HepG2 (cell line): ENCODE results near the gene RAB1B. TPM values are rescaled to one million over a fixed set of nuclear protein-coding genes. Genes with fewer than 3 reads are reported as not detected.

Experiments
- ADNP ChIP-seq: sonication (generic); formaldehyde crosslinking; IDR thresholded peaks from 2 replicates; pipeline ENCODE4 v1.4.0; 2020; ENCODE audit warnings: missing genetic modification reagents
- ATRX ChIP-seq: sonication (generic); formaldehyde crosslinking; IDR thresholded peaks from 2 replicates; pipeline ENCODE4 v1.4.0; 2020; ENCODE audit warnings: missing genetic modification reagents, borderline replicate concordance
- FOXA3 ChIP-seq: IDR thresholded peaks from 2 replicates; pipeline ENCODE4 v1.6.1; 2016; ENCODE audit warnings: missing genetic modification reagents, missing compliant biosample characterization
- GZF1 ChIP-seq: sonication (generic); formaldehyde crosslinking; IDR thresholded peaks from 2 replicates; pipeline ENCODE4 v1.5.1; 2020; ENCODE audit warnings: mild to moderate bottlenecking, missing genetic modification reagents
- KDM4B ChIP-seq: sonication (generic); formaldehyde crosslinking; IDR thresholded peaks from 2 replicates; pipeline ENCODE4 v1.4.0; 2020; ENCODE audit warnings: missing genetic modification reagents
- KLF9 ChIP-seq: IDR thresholded peaks from 2 replicates; pipeline ENCODE4 v1.6.1; 2016; ENCODE audit warnings: low read depth
- NFE2 ChIP-seq: sonication (generic); formaldehyde crosslinking; IDR thresholded peaks from 2 replicates; pipeline ENCODE4 v1.4.0; 2020; ENCODE audit warnings: missing genetic modification reagents
- NFIB ChIP-seq: sonication (generic); formaldehyde crosslinking; IDR thresholded peaks from 2 replicates; pipeline ENCODE4 v1.9.0; 2021; ENCODE audit warnings: missing genetic modification reagents, mild to moderate bottlenecking, borderline replicate concordance
- RAD51 ChIP-seq: fragments of 450-650 bp; IDR thresholded peaks from 2 replicates; pipeline ENCODE4 v1.6.1; 2016; ENCODE audit warnings: borderline replicate concordance
- RFX1 ChIP-seq: fragments of 450-650 bp; IDR thresholded peaks from 2 replicates; pipeline ENCODE4 v1.6.1; 2017
- SIX4 ChIP-seq: sonication (generic); formaldehyde crosslinking; IDR thresholded peaks from 2 replicates; pipeline ENCODE4 v1.4.0; 2020; ENCODE audit warnings: missing genetic modification reagents
- SRSF1 ChIP-seq: fragments of 200-400 bp; formaldehyde crosslinking; optimal IDR thresholded peaks from 2 replicates; pipeline ENCODE3; 2017; ENCODE audit warnings: mild to moderate bottlenecking, low read depth, low read length, moderate library complexity
- THYN1 ChIP-seq: sonication (generic); formaldehyde crosslinking; IDR thresholded peaks from 2 replicates; pipeline ENCODE4 v1.8.1; 2023; ENCODE audit warnings: low read depth, mild to moderate bottlenecking, moderate library complexity, missing genetic modification reagents, borderline replicate concordance
- ZNF136 ChIP-seq: sonication (generic); formaldehyde crosslinking; IDR thresholded peaks from 2 replicates; pipeline ENCODE4 v1.8.1; 2022; ENCODE audit warnings: low read depth, mild to moderate bottlenecking, moderate library complexity, missing genetic modification reagents
- ZNF33A ChIP-seq: sonication (generic); formaldehyde crosslinking; IDR thresholded peaks from 2 replicates; pipeline ENCODE4 v1.5.1; 2020; ENCODE audit warnings: missing genetic modification reagents, mild to moderate bottlenecking, moderate library complexity, borderline replicate concordance
- ZNF431 ChIP-seq: sonication (generic); formaldehyde crosslinking; IDR thresholded peaks from 2 replicates; pipeline ENCODE4 v1.9.0; 2022; ENCODE audit warnings: missing genetic modification reagents, low read depth, mild to moderate bottlenecking, borderline replicate concordance
- ZNF556 ChIP-seq: sonication (generic); formaldehyde crosslinking; IDR thresholded peaks from 2 replicates; pipeline ENCODE4 v1.4.0; 2020; ENCODE audit warnings: mild to moderate bottlenecking, missing genetic modification reagents, borderline replicate concordance
- ZNF660 ChIP-seq: sonication (generic); formaldehyde crosslinking; IDR thresholded peaks from 2 replicates; pipeline ENCODE4 v1.5.1; 2020; ENCODE audit warnings: mild to moderate bottlenecking, low read depth, missing genetic modification reagents, borderline replicate concordance
- ZNF879 ChIP-seq: sonication (generic); formaldehyde crosslinking; IDR thresholded peaks from 2 replicates; pipeline ENCODE4 v1.8.1; 2023; ENCODE audit warnings: missing genetic modification reagents
- polyA plus RNA-seq, 8 experiments: library from polyadenylated mRNA; depleted of rRNA in 3 of 8; stranded (reverse) in 7 of 8; unstranded in 1 of 8; fragments of >200 nt; fragmentation: Illumina TruSeq in 4 of 8; extraction: Trizol in 4 of 8; gene quantifications; 2 replicates each; pipeline versions ENCODE4 v1.2.1 to v1.2.3, GENCODE V29; 2011 to 2016; ENCODE audit warnings: low read depth in 4 of 8, missing spikeins in 1 of 8, mixed read lengths in 1 of 8; ENCODE audit not compliant: insufficient read depth in 1 of 8
- total RNA-seq, 5 experiments: library from RNA; depleted of rRNA; stranded (reverse); fragments of >200 nt; fragmentation: Illumina TruSeq; extraction: Trizol; gene quantifications; 2 replicates each; pipeline ENCODE4 v1.2.3, GENCODE V29; 2016; ENCODE audit warnings: low read depth in 1 of 5
- TF ChIP-seq, protein P1 (sequence below): sonication (generic); formaldehyde crosslinking; IDR thresholded peaks from 2 replicates; pipeline ENCODE4 v1.4.0; 2020; ENCODE audit warnings: missing genetic modification reagents, borderline replicate concordance
- TF ChIP-seq, protein P2 (sequence below): sonication (generic); formaldehyde crosslinking; IDR thresholded peaks from 2 replicates; pipeline ENCODE4 v1.8.0; 2022; ENCODE audit warnings: mild to moderate bottlenecking, missing genetic modification reagents, moderate library complexity
- TF ChIP-seq, protein P3 (sequence below): sonication (generic); IDR thresholded peaks from 2 replicates; pipeline ENCODE4 v1.6.1; 2016; ENCODE audit warnings: low read depth, borderline replicate concordance

Gene RAB1B
- total and polyA plus RNA-seq, 2 of the 13 experiments (the other 11 are each of a cell fraction or from before 2014, with no cell fraction given) = 77.9 to 87.9 TPM

DNA sequence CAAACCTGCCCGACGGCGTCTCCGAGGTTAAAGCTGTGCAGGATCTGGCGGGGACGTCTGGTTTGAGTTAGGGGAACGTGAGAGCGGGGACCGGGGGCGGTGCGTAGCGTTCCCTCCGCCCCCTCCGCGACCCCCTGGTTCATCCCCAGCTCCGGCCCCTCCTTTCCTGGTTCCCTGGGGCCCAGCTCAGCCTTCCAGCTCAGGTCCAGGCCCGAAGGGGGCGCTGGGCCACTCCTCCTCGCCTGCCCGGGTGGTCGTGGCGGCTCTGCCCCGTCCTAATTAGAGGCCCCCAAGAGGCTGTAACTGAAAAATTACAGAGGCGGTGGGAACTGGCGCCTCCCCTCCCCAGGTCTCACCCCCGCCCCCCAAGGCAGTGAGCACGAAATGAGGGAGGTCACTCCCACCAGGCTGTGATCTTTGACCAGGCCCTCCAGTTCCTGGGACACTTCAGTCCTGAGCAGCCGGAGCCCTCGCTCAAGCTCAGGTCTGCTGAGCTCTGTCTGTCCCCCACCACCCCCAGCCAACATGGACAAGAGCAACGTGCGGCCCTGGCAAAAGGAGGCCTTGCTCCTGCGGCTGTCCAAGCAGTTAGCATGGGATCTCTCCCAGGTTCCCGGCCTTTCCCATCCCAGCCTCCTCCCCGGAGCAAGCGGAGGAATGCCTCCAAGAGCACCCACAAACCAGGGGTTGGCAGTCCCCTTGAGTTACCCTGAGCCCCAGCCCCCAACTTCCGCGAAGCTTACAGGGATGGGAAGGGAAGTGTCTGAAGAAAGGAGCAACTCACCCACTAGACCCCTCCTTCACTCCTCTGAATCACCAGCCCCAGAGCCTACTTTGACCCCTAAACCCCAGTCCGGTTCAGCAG lies 45.1 kb downstream of the RAB1B start (continued):
- TF ChIP-seq SRSF1 = no peak
- TF ChIP-seq, protein P1, sequence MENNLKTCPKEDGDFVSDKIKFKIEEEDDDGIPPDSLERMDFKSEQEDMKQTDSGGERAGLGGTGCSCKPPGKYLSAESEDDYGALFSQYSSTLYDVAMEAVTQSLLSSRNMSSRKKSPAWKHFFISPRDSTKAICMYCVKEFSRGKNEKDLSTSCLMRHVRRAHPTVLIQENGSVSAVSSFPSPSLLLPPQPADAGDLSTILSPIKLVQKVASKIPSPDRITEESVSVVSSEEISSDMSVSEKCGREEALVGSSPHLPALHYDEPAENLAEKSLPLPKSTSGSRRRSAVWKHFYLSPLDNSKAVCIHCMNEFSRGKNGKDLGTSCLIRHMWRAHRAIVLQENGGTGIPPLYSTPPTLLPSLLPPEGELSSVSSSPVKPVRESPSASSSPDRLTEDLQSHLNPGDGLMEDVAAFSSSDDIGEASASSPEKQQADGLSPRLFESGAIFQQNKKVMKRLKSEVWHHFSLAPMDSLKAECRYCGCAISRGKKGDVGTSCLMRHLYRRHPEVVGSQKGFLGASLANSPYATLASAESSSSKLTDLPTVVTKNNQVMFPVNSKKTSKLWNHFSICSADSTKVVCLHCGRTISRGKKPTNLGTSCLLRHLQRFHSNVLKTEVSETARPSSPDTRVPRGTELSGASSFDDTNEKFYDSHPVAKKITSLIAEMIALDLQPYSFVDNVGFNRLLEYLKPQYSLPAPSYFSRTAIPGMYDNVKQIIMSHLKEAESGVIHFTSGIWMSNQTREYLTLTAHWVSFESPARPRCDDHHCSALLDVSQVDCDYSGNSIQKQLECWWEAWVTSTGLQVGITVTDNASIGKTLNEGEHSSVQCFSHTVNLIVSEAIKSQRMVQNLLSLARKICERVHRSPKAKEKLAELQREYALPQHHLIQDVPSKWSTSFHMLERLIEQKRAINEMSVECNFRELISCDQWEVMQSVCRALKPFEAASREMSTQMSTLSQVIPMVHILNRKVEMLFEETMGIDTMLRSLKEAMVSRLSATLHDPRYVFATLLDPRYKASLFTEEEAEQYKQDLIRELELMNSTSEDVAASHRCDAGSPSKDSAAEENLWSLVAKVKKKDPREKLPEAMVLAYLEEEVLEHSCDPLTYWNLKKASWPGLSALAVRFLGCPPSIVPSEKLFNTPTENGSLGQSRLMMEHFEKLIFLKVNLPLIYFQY (CRISPR knock-in tag) = no peak; the same call in 1 of the 2 replicates
- TF ChIP-seq FOXA3 (CRISPR knock-in tag) = no peak
- TF ChIP-seq GZF1 (CRISPR knock-in tag) = no peak
- TF ChIP-seq ATRX (CRISPR knock-in tag) = no peak
- TF ChIP-seq, protein P2, sequence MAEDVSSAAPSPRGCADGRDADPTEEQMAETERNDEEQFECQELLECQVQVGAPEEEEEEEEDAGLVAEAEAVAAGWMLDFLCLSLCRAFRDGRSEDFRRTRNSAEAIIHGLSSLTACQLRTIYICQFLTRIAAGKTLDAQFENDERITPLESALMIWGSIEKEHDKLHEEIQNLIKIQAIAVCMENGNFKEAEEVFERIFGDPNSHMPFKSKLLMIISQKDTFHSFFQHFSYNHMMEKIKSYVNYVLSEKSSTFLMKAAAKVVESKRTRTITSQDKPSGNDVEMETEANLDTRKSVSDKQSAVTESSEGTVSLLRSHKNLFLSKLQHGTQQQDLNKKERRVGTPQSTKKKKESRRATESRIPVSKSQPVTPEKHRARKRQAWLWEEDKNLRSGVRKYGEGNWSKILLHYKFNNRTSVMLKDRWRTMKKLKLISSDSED (CRISPR knock-in tag) = 0 out of 2 replicates have a peak, but pooled peaks have one; percentile 31
- TF ChIP-seq NFE2 (CRISPR knock-in tag) = no peak
- no peak for TF ChIP-seq THYN1 (CRISPR knock-in tag)
- TF ChIP-seq ZNF660 (CRISPR knock-in tag) = no peak
- TF ChIP-seq SIX4 (CRISPR knock-in tag) = no peak
- no peak for TF ChIP-seq KLF9 (CRISPR knock-in tag)
- TF ChIP-seq, protein P3, sequence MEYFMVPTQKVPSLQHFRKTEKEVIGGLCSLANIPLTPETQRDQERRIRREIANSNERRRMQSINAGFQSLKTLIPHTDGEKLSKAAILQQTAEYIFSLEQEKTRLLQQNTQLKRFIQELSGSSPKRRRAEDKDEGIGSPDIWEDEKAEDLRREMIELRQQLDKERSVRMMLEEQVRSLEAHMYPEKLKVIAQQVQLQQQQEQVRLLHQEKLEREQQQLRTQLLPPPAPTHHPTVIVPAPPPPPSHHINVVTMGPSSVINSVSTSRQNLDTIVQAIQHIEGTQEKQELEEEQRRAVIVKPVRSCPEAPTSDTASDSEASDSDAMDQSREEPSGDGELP = no peak; the same call in 1 of the 2 replicates
- TF ChIP-seq ZNF431 (CRISPR knock-in tag) = no peak
- no peak for TF ChIP-seq RAD51
- no peak for TF ChIP-seq ADNP (CRISPR knock-in tag)
- TF ChIP-seq NFIB (CRISPR knock-in tag) = no peak
- no peak for TF ChIP-seq RFX1
- TF ChIP-seq ZNF33A (CRISPR knock-in tag) = no peak
- no peak for TF ChIP-seq ZNF879
- TF ChIP-seq ZNF556 (CRISPR knock-in tag) = no peak
- no peak for TF ChIP-seq ZNF136 (CRISPR knock-in tag)
- TF ChIP-seq KDM4B = no peak; the same call in 1 of the 2 replicates
